T-helper 2 cell (primary cell): ENCODE results near the gene NIPBL.
A peak's percentile ranks its signal among the peaks of the same experiment; 100 is the strongest.
"Not testable (repeated sequence)": the region's sequence is repeated elsewhere in the genome, so short reads cannot be mapped to it uniquely, and the experiment has no call there.

Experiments used
- DNase-seq, 5 experiments: peaks; one replicate each; pipeline versions ENCODE4 v3.0.0 to v3.0.0-alpha.2; 2012 to 2022

The NIPBL gene

GRCh38 chr5:36878392-36879082 lies 2.0 kb downstream of the NIPBL start:
- DNase-seq, result no peak

- DNase-seq, result no peak
Measured at GRCh38 chr5:36879274-36880033, 2.9 kb downstream of the NIPBL start.

GRCh38 chr5:36880761-36881160 lies 4.2 kb downstream of the NIPBL start:
- no peak for DNase-seq

- DNase-seq, result no peak
Measured at GRCh38 chr5:36881304-36881703, 4.7 kb downstream of the NIPBL start.

- DNase-seq, result no peak
Measured at GRCh38 chr5:36881807-36882206, 5.2 kb downstream of the NIPBL start.

- DNase-seq, result peak in 1 of 5 experiments; percentile 47
Measured at GRCh38 chr5:36882250-36882649, 5.7 kb downstream of the NIPBL start.

- no peak for DNase-seq
Measured at GRCh38 chr5:36883894-36884462, 7.4 kb downstream of the NIPBL start.

- no peak for DNase-seq
Measured at GRCh38 chr5:36885149-36885548, 8.6 kb downstream of the NIPBL start.

GRCh38 chr5:36885566-36886485 lies 9.3 kb downstream of the NIPBL start:
- no peak for DNase-seq

- DNase-seq, result no peak
Measured at GRCh38 chr5:36886791-36887190, 10.2 kb downstream of the NIPBL start.

- DNase-seq, result no peak
Measured at GRCh38 chr5:36887532-36887931, 11.0 kb downstream of the NIPBL start.

- no peak for DNase-seq
Measured at GRCh38 chr5:36888303-36888702, 11.7 kb downstream of the NIPBL start.

GRCh38 chr5:36889264-36889663 lies 12.7 kb downstream of the NIPBL start:
- no peak for DNase-seq

GRCh38 chr5:36891266-36891665 lies 14.7 kb downstream of the NIPBL start:
- DNase-seq, result no peak

GRCh38 chr5:36892085-36892830 lies 15.7 kb downstream of the NIPBL start:
- not testable (repeated sequence) for DNase-seq

- no peak for DNase-seq
Measured at GRCh38 chr5:36894954-36895353, 18.4 kb downstream of the NIPBL start.

- no peak for DNase-seq
Measured at GRCh38 chr5:36896476-36896875, 19.9 kb downstream of the NIPBL start.

GRCh38 chr5:36897616-36898015 lies 21.0 kb downstream of the NIPBL start:
- no peak for DNase-seq

GRCh38 chr5:36899860-36900259 lies 23.3 kb downstream of the NIPBL start:
- no peak for DNase-seq

- DNase-seq, result no peak
Measured at GRCh38 chr5:36900283-36900682, 23.7 kb downstream of the NIPBL start.

- DNase-seq, result not testable (repeated sequence)
Measured at GRCh38 chr5:36901077-36901476, 24.5 kb downstream of the NIPBL start.

GRCh38 chr5:36901856-36902255 lies 25.3 kb downstream of the NIPBL start:
- DNase-seq, result no peak
